ENCODE data around the gene RPP40.

GRCh38 chr6:5034736-5035135 is 30.9 kb upstream of the RPP40 start:
- no peak for TF ChIP-seq CTCF (IDR thresholded peaks at IDR 0.05; ENCODE audit: insufficient read depth, low read length)
- TF ChIP-seq REST (IDR thresholded peaks at IDR 0.05; ENCODE audit: insufficient replicate concordance, low read depth) = no peak
- no peak for TF ChIP-seq POLR2AphosphoS5 (IDR thresholded peaks at IDR 0.05; ENCODE audit: low read depth)
- no peak for TF ChIP-seq SPI1 (IDR thresholded peaks at IDR 0.05; ENCODE audit: borderline replicate concordance, low read depth)

Data from HL-60 (cell line).